Body of pancreas (tissue), 4 donors: ENCODE results near the gene NKAIN4. TPM values are rescaled to one million over a fixed set of nuclear protein-coding genes. Genes with fewer than 3 reads are reported as not detected.
A peak's percentile ranks its signal among the peaks of the same experiment; 100 is the strongest.

Source experiments
- ATAC-seq: fragments of 150-250 bp; one replicate; pipeline ENCODE4 v1.9.1; 2016
- DNase-seq, 4 donors: peaks; one replicate each; pipeline ENCODE4 v3.0.0-alpha.2; 2019
- H3K27ac ChIP-seq, 4 donors: fragments of 200-600 bp; sonication (generic); 1 replicate in 3 of 4; 2 replicates in 1 of 4; pipeline versions ENCODE4 v1.5.1 to v1.6.1; 2016 to 2019; ENCODE audit warnings: mild to moderate bottlenecking in 1 of 4, mixed read lengths in 1 of 4, moderate library complexity in 1 of 4
- H3K27me3 ChIP-seq, 2 donors: fragments of 200-600 bp; sonication (generic); one replicate each; pipeline ENCODE4 v1.6.0; 2016; ENCODE audit warnings: mild to moderate bottlenecking in 1 of 2
- H3K36me3 ChIP-seq, 2 donors: fragments of 200-600 bp; sonication (generic); replicated peaks in 1 of 2; 2 replicates each; pipeline ENCODE4 v1.5.1; 2016; ENCODE audit warnings: low read depth in 2 of 2; ENCODE audit not compliant: insufficient read depth in 1 of 2
- H3K4me1 ChIP-seq: fragments of 200-600 bp; sonication (generic); one replicate; pipeline ENCODE4 v1.6.0; 2016
- H3K4me3 ChIP-seq, 2 donors: fragments of 200-600 bp; sonication (generic); 1 replicate in 1 of 2; 2 replicates in 1 of 2; pipeline ENCODE4 v1.5.1; 2016 to 2019
- H3K9me3 ChIP-seq, 3 donors: fragments of 200-600 bp; sonication (generic); 1 replicate in 2 of 3; 2 replicates in 1 of 3; pipeline ENCODE4 v1.5.1; 2016
- CTCF ChIP-seq, 7 experiments: fragments of 450-650 bp in 4 of 7; fragments of 200-600 bp in 3 of 7; sonication (generic) in 3 of 7; IDR thresholded peaks; one replicate each; pipeline ENCODE4 v1.5.1; 2016 to 2019; ENCODE audit warnings: antibody characterized with exemption in 7 of 7
- POLR2A ChIP-seq, 3 donors: fragments of 450-650 bp; IDR thresholded peaks; one replicate each; pipeline ENCODE4 v1.6.1; 2016; ENCODE audit warnings: antibody characterized with exemption in 3 of 3, mild to moderate bottlenecking in 2 of 3
- WGBS, 2 donors: methylation state at CpG; one replicate each; pipeline ENCODE4 v1.1.5; 2017; 5-methylcytosine and 5-hydroxymethylcytosine counted together
- intact Hi-C: fragments of 100-400 bp; cut with DNase I; formaldehyde crosslinking; loops from one replicate; pipeline ENCODE4 v1.15.1; 2023
- total RNA-seq, 2 donors: library from RNA; depleted of rRNA; stranded (reverse); fragments of >200 nt; gene quantifications; one replicate each; pipeline ENCODE4 v1.1.0, GENCODE V29; 2016

Gene NKAIN4
- total RNA-seq, 2 donors from 2014 or later = not detected

- no peaks in the 10 kb centered on the region for H3K27me3 ChIP-seq
- H3K9me3 ChIP-seq = no peaks in the 10 kb centered on the region
- peaks cover 52% of the 10 kb centered on the region for H3K4me1 ChIP-seq
- H3K4me3 ChIP-seq = peak overlapping the region; percentile 62 to 89
- ATAC-seq (no peak), DNase-seq (peak in 3 of 4 donors; percentile 19 to 40 (median 25))
- intact Hi-C loops = no loop called here
- peak in 4 of 7 experiments; percentile 10 to 40 (median 28) for TF ChIP-seq CTCF (IDR thresholded peaks at IDR 0.05)
- no peak for TF ChIP-seq POLR2A (IDR thresholded peaks at IDR 0.05)
- H3K36me3 ChIP-seq = peaks cover 0 to 2% of the 10 kb centered on the region in 2 donors
- 2 to 3% methylated on average over 44 to 72 of the region's 81 CpGs for WGBS, 2 donors
- H3K27ac ChIP-seq = peak overlapping the region; percentile 54 to 87 (median 70)
Observed at GRCh38 chr20:63215101-63216040, 38.9 kb downstream of the NKAIN4 start.

- intact Hi-C loops = no loop called here
- H3K4me3 ChIP-seq = no peak overlapping the region
- no peaks in the 10 kb centered on the region for H3K27me3 ChIP-seq
- DNase-seq (no peak), ATAC-seq (no peak)
- H3K9me3 ChIP-seq = no peaks in the 10 kb centered on the region
- H3K27ac ChIP-seq = peak overlapping the region in 1 of 4 donors; percentile 81
- peaks cover 52% of the 10 kb centered on the region for H3K4me1 ChIP-seq
- H3K36me3 ChIP-seq = peaks cover 0 to 2% of the 10 kb centered on the region in 2 donors
- 39 to 50% methylated on average over 6 of the region's 6 CpGs for WGBS, 2 donors
- TF ChIP-seq POLR2A (IDR thresholded peaks at IDR 0.05) (no peak), CTCF (IDR thresholded peaks at IDR 0.05) (no peak)
Observed at GRCh38 chr20:63214514-63214913, 39.7 kb downstream of the NKAIN4 start.

- H3K4me1 ChIP-seq = peaks cover 52% of the 10 kb centered on the region
- DNase-seq (no peak), ATAC-seq (no peak)
- H3K4me3 ChIP-seq = no peak overlapping the region
- intact Hi-C loops = no loop called here
- H3K27me3 ChIP-seq = no peaks in the 10 kb centered on the region
- 77 to 84% methylated on average over 4 to 5 of the region's 5 CpGs for WGBS, 2 donors
- H3K36me3 ChIP-seq = peaks cover 0 to 3% of the 10 kb centered on the region in 2 donors
- no peak overlapping the region for H3K27ac ChIP-seq
- H3K9me3 ChIP-seq = no peaks in the 10 kb centered on the region
- TF ChIP-seq CTCF (IDR thresholded peaks at IDR 0.05) = no peak
- TF ChIP-seq POLR2A (IDR thresholded peaks at IDR 0.05) = no peak
Observed at GRCh38 chr20:63212792-63213191, 41.5 kb downstream of the NKAIN4 start.

- peaks cover 0 to 5% of the 10 kb centered on the region in 2 donors for H3K36me3 ChIP-seq
- H3K4me1 ChIP-seq = peaks cover 52% of the 10 kb centered on the region
- WGBS, 2 donors = 60 to 82% methylated on average over 5 of the region's 5 CpGs
- DNase-seq (no peak), ATAC-seq (no peak)
- intact Hi-C loops = no loop called here
- no peak overlapping the region for H3K4me3 ChIP-seq
- H3K27me3 ChIP-seq = no peaks in the 10 kb centered on the region
- H3K27ac ChIP-seq = no peak overlapping the region
- H3K9me3 ChIP-seq = no peaks in the 10 kb centered on the region
- TF ChIP-seq POLR2A (IDR thresholded peaks at IDR 0.05) (no peak), CTCF (IDR thresholded peaks at IDR 0.05) (no peak)
Observed at GRCh38 chr20:63212393-63212730, 41.9 kb downstream of the NKAIN4 start.
